ENCODE results near the gene ZMYM2.
"Not testable (repeated sequence)": the region's sequence is repeated elsewhere in the genome, so short reads cannot be mapped to it uniquely, and the experiment has no call there.

Gene ZMYM2

DNA sequence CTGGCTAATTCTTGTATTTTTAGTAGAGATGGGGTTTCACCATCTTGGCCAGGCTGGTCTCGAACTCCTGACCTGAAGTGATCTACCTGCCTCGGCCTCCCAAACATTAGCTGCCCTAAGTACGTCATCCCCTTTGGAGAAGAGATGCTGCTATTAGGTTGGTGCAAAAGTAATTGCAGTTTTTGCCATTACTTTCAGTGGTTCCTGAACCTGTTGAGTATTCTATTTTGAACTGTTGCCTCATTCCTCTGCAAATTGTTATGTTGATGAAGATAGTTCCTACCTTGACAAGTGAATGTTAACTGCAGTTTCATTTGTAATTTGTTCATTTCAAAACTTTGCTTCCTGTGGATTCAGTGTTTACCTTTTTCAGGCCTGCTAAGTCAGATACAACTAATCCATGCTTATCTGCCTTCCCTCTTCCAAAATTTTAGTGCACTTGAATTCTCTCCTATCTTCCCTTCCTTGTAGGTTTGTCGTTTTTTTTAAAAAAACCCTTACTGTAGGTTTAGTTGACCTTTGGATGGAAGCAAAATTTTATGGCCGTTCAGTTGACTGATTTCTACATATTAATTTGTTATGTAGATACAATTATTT lies 24.0 kb downstream of the ZMYM2 start:
- in situ Hi-C loops (cut with MboI; ENCODE audit: low sequenced_read_pairs), result no loop called here

GRCh38 chr13:19984430-19985218 lies 26.1 kb downstream of the ZMYM2 start:
- in situ Hi-C loops (cut with MboI; ENCODE audit: low sequenced_read_pairs), result no loop called here

DNA sequence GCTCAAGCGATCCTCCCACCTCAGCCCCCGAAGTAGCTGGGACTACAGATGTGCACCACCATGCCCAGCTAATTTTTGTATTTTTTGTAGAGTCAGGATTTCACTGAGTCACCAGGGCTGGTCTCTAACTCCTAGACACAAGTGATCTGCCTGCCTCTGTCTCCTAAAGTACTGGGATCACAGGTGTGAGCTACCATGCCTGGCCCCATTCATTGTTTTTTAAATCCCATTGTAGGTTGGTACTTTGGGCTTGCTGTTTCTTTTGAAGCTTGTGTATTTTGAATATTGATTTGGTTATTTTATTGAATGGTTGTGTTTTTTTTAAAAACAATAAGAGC lies 26.7 kb downstream of the ZMYM2 start:
- in situ Hi-C loops (cut with MboI; ENCODE audit: low sequenced_read_pairs), result no loop called here

DNA sequence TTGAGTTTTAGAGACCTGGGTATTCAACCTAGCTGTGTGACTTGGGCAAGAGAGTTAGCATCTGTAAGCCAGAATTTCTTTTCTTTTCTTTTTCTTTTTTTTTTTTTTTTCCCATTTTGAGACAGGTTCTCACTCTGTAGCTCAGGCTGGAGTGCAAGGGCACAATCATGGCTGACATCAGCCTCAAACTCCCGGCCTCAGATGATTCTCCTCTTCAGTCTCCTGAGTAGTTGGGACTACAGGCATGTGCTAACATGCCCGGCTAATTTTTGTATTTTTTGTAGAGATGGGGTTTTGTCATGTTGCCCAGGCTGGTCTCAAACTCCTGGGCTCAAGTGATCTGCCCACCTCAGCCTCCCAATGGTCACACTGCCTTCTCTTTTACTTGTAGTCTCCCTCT lies 33.0 kb downstream of the ZMYM2 start:
- in situ Hi-C loops (cut with MboI; ENCODE audit: low sequenced_read_pairs), result no loop called here

DNA sequence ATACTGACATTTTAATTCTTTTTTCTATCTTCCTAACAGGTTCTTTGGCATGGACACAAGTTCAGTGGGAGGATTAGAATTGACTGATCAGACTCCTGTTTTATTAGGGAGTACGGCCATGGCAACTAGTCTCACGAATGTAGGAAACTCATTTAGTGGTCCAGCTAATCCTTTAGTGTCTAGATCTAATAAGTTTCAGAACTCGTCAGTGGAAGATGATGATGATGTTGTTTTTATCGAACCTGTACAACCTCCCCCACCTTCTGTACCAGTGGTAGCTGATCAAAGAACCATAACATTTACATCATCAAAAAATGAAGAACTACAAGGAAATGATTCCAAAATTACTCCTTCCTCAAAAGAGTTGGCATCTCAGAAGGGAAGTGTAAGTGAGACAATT lies 34.5 kb downstream of the ZMYM2 start:
- in situ Hi-C loops (cut with MboI; ENCODE audit: low sequenced_read_pairs), result no loop called here

GRCh38 chr13:19998960-19999359 lies 40.4 kb downstream of the ZMYM2 start:
- in situ Hi-C loops (cut with MboI; ENCODE audit: low sequenced_read_pairs), result no loop called here

DNA sequence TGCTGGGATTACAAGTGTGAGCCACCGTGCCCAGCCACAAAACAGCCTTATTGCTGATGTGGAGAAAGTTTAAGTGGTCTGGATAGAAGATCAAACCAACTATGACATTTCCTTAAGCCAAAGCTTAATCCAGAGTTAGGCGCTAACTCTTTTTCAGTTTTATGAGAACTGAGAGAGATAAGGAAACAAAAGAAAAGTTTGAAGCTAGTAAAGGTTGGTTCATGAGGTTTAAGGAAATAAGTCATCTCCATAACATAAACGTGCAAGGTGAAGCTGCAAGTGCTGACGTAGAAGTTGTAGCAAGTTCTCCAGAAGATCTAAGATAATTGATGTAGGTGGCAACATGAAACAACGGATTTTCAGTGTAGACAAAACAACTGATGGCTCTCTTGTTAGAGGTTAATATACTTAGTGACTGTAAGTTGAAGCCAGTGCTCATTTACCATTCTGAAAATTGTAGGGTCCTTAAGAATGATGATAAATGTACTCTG lies 41.6 kb downstream of the ZMYM2 start:
- in situ Hi-C loops (cut with MboI; ENCODE audit: low sequenced_read_pairs), result no loop called here

GRCh38 chr13:20001366-20002190 lies 43.1 kb downstream of the ZMYM2 start:
- in situ Hi-C loops (cut with MboI; ENCODE audit: low sequenced_read_pairs), result no loop called here

- in situ Hi-C loops (cut with MboI; ENCODE audit: low sequenced_read_pairs), result no loop called here
Measured at GRCh38 chr13:20002787-20003186, 44.3 kb downstream of the ZMYM2 start.

- in situ Hi-C loops (cut with MboI; ENCODE audit: low sequenced_read_pairs), result no loop called here
Measured at GRCh38 chr13:20006206-20006605, 47.7 kb downstream of the ZMYM2 start.

DNA sequence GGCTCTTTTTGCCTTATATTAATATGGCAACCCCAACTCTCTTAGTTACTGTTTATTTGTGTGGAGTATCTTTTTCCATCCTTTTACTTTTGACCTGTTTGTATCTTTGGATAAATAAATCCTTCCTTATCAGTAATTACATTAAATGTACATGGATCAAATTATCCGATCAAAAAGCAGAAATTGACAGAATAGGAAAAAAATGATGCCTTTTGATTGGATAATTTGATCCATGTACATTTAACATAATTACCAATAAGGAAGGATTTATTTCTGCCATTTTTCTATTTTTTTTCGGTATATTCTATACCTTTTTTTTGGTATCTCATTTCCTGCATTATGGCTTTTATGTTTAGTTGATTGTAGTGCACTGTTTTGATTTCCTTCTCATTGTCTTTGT lies 57.2 kb downstream of the ZMYM2 start:
- in situ Hi-C loops (cut with MboI; ENCODE audit: low sequenced_read_pairs), result no loop called here

DNA sequence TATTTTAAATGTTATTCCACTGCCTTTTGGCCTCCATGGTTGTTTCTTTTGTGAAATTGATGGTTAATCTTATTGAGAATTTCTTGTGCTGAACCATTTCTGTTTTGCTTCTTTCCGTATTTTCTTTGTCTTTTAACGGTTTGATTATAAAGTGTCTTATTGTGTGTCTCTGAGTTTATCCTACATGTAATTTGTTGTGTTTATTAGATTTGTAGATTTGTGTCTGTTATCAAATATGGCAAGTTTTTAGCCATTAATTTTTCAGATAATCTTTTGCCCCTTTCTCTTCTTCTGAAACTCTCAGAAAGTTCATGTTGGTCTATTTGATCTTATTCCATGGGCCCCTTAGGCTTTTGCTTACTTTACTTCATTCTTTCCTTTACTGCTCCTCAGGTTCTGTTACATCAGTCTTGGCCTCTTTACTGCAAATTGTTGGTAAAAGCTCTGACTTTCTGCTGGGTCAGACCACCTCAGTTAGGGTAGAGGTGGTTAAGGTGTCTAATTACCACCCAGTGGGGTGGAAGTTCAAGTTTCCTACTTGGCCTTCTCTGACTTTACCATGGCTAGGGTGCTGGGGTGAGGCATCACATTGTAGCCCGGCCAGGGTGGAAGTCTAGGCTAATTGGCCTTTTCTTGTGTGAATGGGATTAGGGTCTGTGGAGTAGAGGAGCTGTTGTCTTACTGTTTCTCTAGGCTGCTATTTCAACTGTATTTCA lies 58.3 kb downstream of the ZMYM2 start:
- in situ Hi-C loops (cut with MboI; ENCODE audit: low sequenced_read_pairs), result no loop called here

DNA sequence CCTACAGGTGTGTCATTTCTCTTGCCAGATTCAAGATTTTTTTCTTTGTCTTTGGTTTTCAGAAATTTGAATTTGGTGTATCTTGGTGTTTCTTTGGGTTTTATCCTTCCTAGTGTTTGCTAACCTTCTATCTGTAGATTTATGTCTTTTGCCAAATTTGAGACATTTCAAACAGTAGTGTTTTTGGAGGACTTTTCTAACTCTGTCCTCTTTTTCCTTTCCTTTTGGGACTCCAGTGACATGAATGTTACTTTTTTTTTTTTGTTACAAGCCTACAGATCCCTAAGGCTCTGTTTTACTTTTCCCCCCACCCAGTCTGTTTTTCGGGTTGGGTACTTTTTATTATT lies 58.8 kb downstream of the ZMYM2 start:
- in situ Hi-C loops (cut with MboI; ENCODE audit: low sequenced_read_pairs), result no loop called here

GRCh38 chr13:20019043-20019442 lies 60.5 kb downstream of the ZMYM2 start:
- in situ Hi-C loops (cut with MboI; ENCODE audit: low sequenced_read_pairs), result no loop called here

DNA sequence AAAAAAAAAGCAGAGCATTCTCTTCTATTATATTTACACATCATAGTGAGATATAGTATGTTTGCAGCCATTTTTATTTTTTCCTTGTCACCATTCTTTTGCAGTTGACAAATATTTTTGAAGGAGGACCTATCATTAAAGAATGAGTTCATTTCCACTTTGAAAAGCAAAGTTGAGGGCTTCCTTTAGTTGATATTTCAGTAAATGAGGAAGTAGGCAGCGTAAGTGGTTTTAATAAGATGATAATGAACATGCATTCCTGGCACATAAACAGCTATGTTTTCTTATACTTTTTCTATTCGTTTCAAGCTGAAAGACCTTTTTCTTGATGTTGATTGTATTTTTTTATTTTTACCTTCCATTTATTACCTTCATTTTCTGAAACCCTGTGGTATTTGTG lies 66.2 kb downstream of the ZMYM2 start:
- in situ Hi-C loops (cut with MboI; ENCODE audit: low sequenced_read_pairs), result no loop called here

DNA sequence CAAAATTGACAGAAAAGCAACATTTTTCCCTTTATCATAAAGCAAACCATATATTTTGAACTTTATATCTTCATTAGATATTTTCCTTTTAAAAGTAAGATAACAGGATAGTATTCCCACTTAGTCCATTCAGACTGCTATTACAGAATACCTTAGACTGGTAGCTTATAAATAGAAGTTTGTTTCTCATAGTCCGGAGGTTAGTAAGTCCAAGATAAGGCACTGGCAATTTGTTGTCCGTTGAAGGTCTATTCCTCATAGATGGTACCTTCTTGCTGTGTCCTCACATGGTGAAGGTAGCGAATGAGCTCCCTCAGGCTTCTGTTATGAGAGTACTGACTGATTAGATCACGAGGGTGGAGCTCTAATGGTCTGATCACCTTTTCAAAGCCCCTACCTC lies 70.4 kb downstream of the ZMYM2 start:
- in situ Hi-C loops (cut with MboI; ENCODE audit: low sequenced_read_pairs), result no loop called here

DNA sequence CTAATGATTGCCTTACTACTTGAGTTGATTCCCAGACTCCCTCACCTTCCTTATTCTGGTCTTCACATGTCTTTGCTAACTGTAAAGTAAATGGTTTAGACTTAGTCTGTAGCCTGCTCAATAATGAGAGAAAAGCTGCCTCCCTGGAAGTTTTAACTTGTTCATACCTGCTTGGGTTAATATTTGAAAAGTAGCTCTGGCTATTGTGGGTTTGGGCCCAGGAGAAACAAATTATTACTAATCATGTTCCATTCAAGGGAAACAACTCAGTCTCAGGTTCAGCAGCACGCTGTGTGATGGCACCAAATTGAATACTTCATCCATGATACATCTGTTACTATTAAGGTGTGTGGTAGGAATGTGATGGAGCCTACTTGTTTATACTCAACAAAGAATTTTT lies 75.0 kb downstream of the ZMYM2 start:
- in situ Hi-C loops (cut with MboI; ENCODE audit: low sequenced_read_pairs), result no loop called here

DNA sequence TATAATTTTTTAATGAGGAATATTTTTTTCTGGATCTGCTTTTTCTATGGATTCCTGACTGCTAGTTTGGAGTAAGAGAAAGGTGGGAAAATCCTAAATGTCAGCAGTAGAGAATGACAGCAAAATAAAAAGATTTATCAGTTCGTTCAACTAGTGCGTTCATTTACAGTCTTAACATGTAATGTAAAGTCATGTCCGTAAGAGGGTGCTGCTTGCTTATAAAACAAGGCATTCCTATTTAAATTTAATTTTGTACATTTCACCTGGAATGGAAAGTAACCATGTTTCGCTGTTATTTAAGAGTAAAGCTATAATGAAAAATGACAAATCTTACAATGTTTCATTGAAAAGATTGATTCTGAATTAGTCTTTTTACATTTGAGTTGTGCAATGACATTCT lies 76.6 kb downstream of the ZMYM2 start:
- in situ Hi-C loops (cut with MboI; ENCODE audit: low sequenced_read_pairs), result no loop called here

DNA sequence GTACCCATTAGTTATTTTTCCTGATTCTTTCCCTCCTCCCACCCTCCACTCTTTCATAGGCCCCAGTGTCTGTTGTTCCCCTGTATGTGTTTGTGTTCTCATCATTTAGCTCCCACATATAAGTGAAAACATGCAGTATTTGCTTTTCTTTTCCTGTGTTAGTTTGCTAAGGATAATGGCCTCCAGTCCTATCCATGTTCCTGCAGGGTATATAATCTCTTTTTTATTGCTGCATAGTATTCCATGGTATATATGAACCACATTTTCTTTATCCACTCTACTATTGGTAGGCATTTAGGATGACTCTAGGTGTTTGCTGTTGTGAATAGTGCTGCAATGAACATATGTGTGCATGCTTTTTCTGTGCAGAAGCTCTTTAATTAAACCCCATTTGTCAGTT lies 79.4 kb downstream of the ZMYM2 start:
- in situ Hi-C loops (cut with MboI; ENCODE audit: low sequenced_read_pairs), result no loop called here

GRCh38 chr13:20042603-20043002 lies 84.1 kb downstream of the ZMYM2 start:
- in situ Hi-C loops (cut with MboI; ENCODE audit: low sequenced_read_pairs), result not testable (repeated sequence)

DNA sequence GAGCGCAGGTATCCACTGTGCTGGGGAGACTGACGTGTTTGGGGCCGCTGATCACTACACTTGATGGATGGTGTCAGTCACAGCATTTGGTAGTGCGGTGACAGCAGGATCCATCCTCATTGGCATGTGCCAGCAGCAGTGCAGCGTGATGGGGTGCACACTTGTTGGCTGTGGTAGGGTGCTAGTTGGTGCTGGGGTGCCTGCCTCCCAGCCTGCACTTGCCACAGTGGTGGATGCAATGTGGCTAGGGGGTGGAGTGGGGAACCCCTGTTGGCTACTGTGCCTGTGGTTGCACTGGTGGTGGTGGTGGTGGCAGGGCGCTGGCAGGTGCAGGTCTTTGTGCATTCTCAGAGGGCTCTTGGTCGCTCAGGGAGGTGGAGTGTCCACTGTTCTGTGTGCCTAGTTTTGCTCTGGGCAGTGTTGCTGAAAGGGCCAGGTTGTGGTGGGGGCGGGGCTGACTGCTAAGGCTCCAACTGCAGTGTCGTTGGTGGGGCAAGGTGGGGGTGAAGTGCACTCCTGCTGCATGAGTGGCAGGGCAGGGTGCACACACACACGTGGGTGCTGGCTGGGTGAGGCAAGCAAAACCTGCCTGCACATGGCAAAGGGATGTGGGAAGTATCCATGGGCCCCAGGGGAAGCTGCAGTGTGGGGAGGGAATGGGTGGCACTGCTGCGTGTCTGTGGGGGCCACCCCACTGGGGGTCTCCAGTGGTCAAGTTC lies 84.8 kb downstream of the ZMYM2 start:
- in situ Hi-C loops (cut with MboI; ENCODE audit: low sequenced_read_pairs), result no loop called here

Measured in hTERT RPE-1 (cell line).